HK-2 (cell line): Measurements from ENCODE around the gene NKG7.
"Not testable (repeated sequence)": the region's sequence is repeated elsewhere in the genome, so short reads cannot be mapped to it uniquely, and the experiment has no call there.

ENCODE experiments used
- DNase-seq: peaks from one replicate; pipeline ENCODE4 v3.0.0-alpha.2; 2018; ENCODE audit not compliant: unreplicated experiment

NKG7 gene

GRCh38 chr19:51372649-51373504 lies at the start of gene NKG7:
NKG7 (minus strand) TSS chr19:51372654; CDS start chr19:51372535, 119 bp downstream.
- DNase-seq, result no peak

- peak; percentile 93 for DNase-seq
Observed at GRCh38 chr19:51422053-51422448, 49.6 kb upstream of the NKG7 start.

- DNase-seq, result no peak
Observed at GRCh38 chr19:51421229-51422052, 49.0 kb upstream of the NKG7 start.

GRCh38 chr19:51420511-51420910 lies 48.1 kb upstream of the NKG7 start:
- not testable (repeated sequence) for DNase-seq

- DNase-seq, result no peak
Observed at GRCh38 chr19:51418707-51419106, 46.3 kb upstream of the NKG7 start.

GRCh38 chr19:51417810-51418157 lies 45.3 kb upstream of the NKG7 start:
- DNase-seq, result no peak

GRCh38 chr19:51417107-51417809 lies 44.8 kb upstream of the NKG7 start, which contains the start of gene SIGLEC10:
SIGLEC10 (minus strand) TSS chr19:51417642; CDS start chr19:51417581, 61 bp downstream.
- DNase-seq, result peak; percentile 23

GRCh38 chr19:51416422-51416821 lies 44.0 kb upstream of the NKG7 start:
- not testable (repeated sequence) for DNase-seq

- DNase-seq, result no peak
Observed at GRCh38 chr19:51415187-51415586, 42.7 kb upstream of the NKG7 start.

- DNase-seq, result peak; percentile 54
Observed at GRCh38 chr19:51410950-51411748, 38.7 kb upstream of the NKG7 start.

GRCh38 chr19:51407511-51408131 lies 35.2 kb upstream of the NKG7 start:
- no peak for DNase-seq

GRCh38 chr19:51402117-51402516 lies 29.7 kb upstream of the NKG7 start:
- no peak for DNase-seq

- not testable (repeated sequence) for DNase-seq
Observed at GRCh38 chr19:51399936-51400335, 27.5 kb upstream of the NKG7 start.

GRCh38 chr19:51399231-51399630 lies 26.8 kb upstream of the NKG7 start:
- DNase-seq, result no peak

GRCh38 chr19:51398096-51398704 lies 25.7 kb upstream of the NKG7 start:
- no peak for DNase-seq

GRCh38 chr19:51397453-51397852 lies 25.0 kb upstream of the NKG7 start:
- DNase-seq, result not testable (repeated sequence)

- DNase-seq, result no peak
Observed at GRCh38 chr19:51396175-51396574, 23.7 kb upstream of the NKG7 start.

- peak; percentile 98 for DNase-seq
Observed at GRCh38 chr19:51394050-51394836, 21.8 kb upstream of the NKG7 start.

GRCh38 chr19:51392701-51393100 lies 20.2 kb upstream of the NKG7 start:
- no peak for DNase-seq
